T-cell (primary cell): ENCODE measurements around the gene RXRA. TPM values are rescaled to one million over a fixed set of nuclear protein-coding genes. Genes with fewer than 3 reads are reported as not detected.
"Not testable (repeated sequence)": the region's sequence is repeated elsewhere in the genome, so short reads cannot be mapped to it uniquely, and the experiment has no call there.

Experiments used
- ATAC-seq, 4 experiments: fragments of 200-7000 bp in 3 of 4; fragments of 150-1000 bp in 1 of 4; cut with Tn5 transposase; replicated peaks in 1 of 4; 1 replicate in 3 of 4; 2 replicates in 1 of 4; pipeline ENCODE4 v1.10.0; 2021; ENCODE audit warnings: moderate library complexity in 3 of 4, mild to moderate bottlenecking in 2 of 4, moderate number of reproducible peaks in 1 of 4
- CTCF ChIA-PET, 2 donors: fragments of 300-600 bp; sonication (Branson Sonifier 250); formaldehyde crosslinking; loops; one replicate each; lab custom pipeline; 2022; ENCODE audit warnings: antibody characterized with exemption in 2 of 2; lab: Charles Lee
- POLR2A ChIA-PET, 2 donors: fragments of 300-600 bp; sonication (Branson Sonifier 250); formaldehyde crosslinking; loops; one replicate each; lab custom pipeline; 2022; ENCODE audit warnings: antibody characterized with exemption in 2 of 2; lab: Charles Lee
- DNase-seq, 35 experiments: peaks; one replicate each; pipeline versions ENCODE4 v3.0.0 to v3.0.0-alpha.2; 2013 to 2023
- H3K27ac ChIP-seq: one replicate; pipeline ENCODE4 v1.5.1; 2013; ENCODE audit warnings: low read length
- H3K27me3 ChIP-seq, 2 experiments: replicated peaks in 1 of 2; 1 replicate in 1 of 2; 2 replicates in 1 of 2; pipeline versions ENCODE4 v1.6.1 to v1.7.0; 2013; ENCODE audit warnings: low read length in 1 of 2, mixed read lengths in 1 of 2; ENCODE audit not compliant: control insufficient read depth in 2 of 2, insufficient read depth in 2 of 2; ENCODE audit errors: extremely low read depth in 1 of 2
- H3K36me3 ChIP-seq, 2 donors: 1 replicate in 1 of 2; 2 replicates in 1 of 2; pipeline versions ENCODE4 v1.6.1 to v1.7.0; 2013; ENCODE audit warnings: low read length in 1 of 2; ENCODE audit not compliant: control insufficient read depth in 2 of 2, insufficient read depth in 1 of 2; ENCODE audit errors: extremely low read depth in 1 of 2
- H3K4me1 ChIP-seq, 2 experiments: 1 replicate in 1 of 2; 2 replicates in 1 of 2; pipeline versions ENCODE4 v1.6.1 to v1.7.0; 2013; ENCODE audit warnings: low read length in 2 of 2, mixed read lengths in 1 of 2; ENCODE audit not compliant: insufficient read depth in 2 of 2, control insufficient read depth in 1 of 2; ENCODE audit errors: extremely low read depth in 1 of 2
- H3K4me3 ChIP-seq, 2 donors: 1 replicate in 1 of 2; 2 replicates in 1 of 2; pipeline versions ENCODE4 v1.5.1 to v1.7.0; 2013; ENCODE audit warnings: mild to moderate bottlenecking in 2 of 2, low read length in 1 of 2, moderate library complexity in 1 of 2; ENCODE audit not compliant: control insufficient read depth in 1 of 2; ENCODE audit errors: extremely low read depth in 1 of 2
- H3K9me3 ChIP-seq: 2 replicates; pipeline ENCODE4 v1.7.0; 2013
- H3K27ac Mint-ChIP-seq, 2 donors: one replicate each; pipeline ENCODE4 v1.8.0; 2020 to 2021; ENCODE audit warnings: mild to moderate bottlenecking in 2 of 2, mixed read lengths in 2 of 2
- H3K27me3 Mint-ChIP-seq, 2 donors: one replicate each; pipeline ENCODE4 v1.8.0; 2021 to 2022; ENCODE audit warnings: mixed read lengths in 2 of 2
- H3K36me3 Mint-ChIP-seq: one replicate; pipeline ENCODE4 v1.8.0; 2021; ENCODE audit warnings: mixed read lengths
- H3K4me1 Mint-ChIP-seq, 3 donors: one replicate each; pipeline ENCODE4 v1.8.0; 2020 to 2022; ENCODE audit warnings: mixed read lengths in 3 of 3, mild to moderate bottlenecking in 1 of 3
- H3K4me3 Mint-ChIP-seq, 3 donors: one replicate each; pipeline ENCODE4 v1.8.0; 2020 to 2022; ENCODE audit warnings: mild to moderate bottlenecking in 3 of 3, mixed read lengths in 3 of 3, moderate library complexity in 3 of 3
- H3K9me3 Mint-ChIP-seq, 3 donors: one replicate each; pipeline ENCODE4 v1.8.0; 2020 to 2022; ENCODE audit warnings: mixed read lengths in 3 of 3
- WGBS: methylation state at CpG from one replicate; pipeline ENCODE4 v1.1.5; 2013; ENCODE audit warnings: missing lambda C conversion rate; ENCODE audit not compliant: insufficient coverage; 5-methylcytosine and 5-hydroxymethylcytosine counted together
- total RNA-seq, 35 experiments: library from RNA in 6 of 35; stranded (reverse) in 6 of 35; fragments of 120-200 nt in 1 of 35; gene quantifications; one replicate each; pipeline versions ENCODE4 v1.2.1 to v1.2.4 and lab custom pipeline; 2013 to 2026

RXRA gene
- total RNA-seq, 5 donors from 2014 or later (not counting 1 experiment from before 2014, with no cell fraction given): 5.6 to 17.7 (median 14.5) TPM

GRCh38 chr9:134302130-134302817 is 24.0 kb upstream of the RXRA start:
- ChIA-PET CTCF (interaction anchor here in 1 of 2 donors (0.9 to 1.1 kb wide), 2 partner anchors 147 to 154 kb away, joined by 3 read pairs; no protein-coding TSS in a partner anchor), POLR2A (no interaction called here)
- WGBS: 86% methylated on average over 5 of the region's 7 CpGs
- DNase-seq: no peak
- peak overlapping the region; percentile 23 to 71 for H3K27ac Mint-ChIP-seq
- no peak overlapping the region for H3K4me3 ChIP-seq
- H3K9me3 ChIP-seq: no peaks in the 10 kb centered on the region
- H3K27ac ChIP-seq: no peak overlapping the region
- H3K27me3 Mint-ChIP-seq: peaks cover 0 to 2% of the 10 kb centered on the region in 2 donors
- H3K9me3 Mint-ChIP-seq: no peaks in the 10 kb centered on the region
- H3K36me3 Mint-ChIP-seq: no peaks in the 10 kb centered on the region
- no peak for ATAC-seq
- peaks cover 0 to 1% of the 10 kb centered on the region in 2 experiments for H3K27me3 ChIP-seq
- H3K4me1 ChIP-seq: peaks cover 0 to 9% of the 10 kb centered on the region in 2 experiments
- H3K4me1 Mint-ChIP-seq: peaks cover 5 to 20% (median 14%) of the 10 kb centered on the region in 3 donors
- H3K4me3 Mint-ChIP-seq: no peak overlapping the region
- no peaks in the 10 kb centered on the region for H3K36me3 ChIP-seq

GRCh38 chr9:134303601-134304000 is 22.7 kb upstream of the RXRA start:
- Mint-ChIP-seq H3K4me1 (peaks cover 5 to 20% (median 14%) of the 10 kb centered on the region in 3 donors), H3K4me3 (no peak overlapping the region), H3K27me3 (peaks cover 0 to 2% of the 10 kb centered on the region in 2 donors), H3K27ac (no peak overlapping the region), H3K36me3 (no peaks in the 10 kb centered on the region), H3K9me3 (no peaks in the 10 kb centered on the region)
- WGBS: 93% methylated on average over 7 of the region's 7 CpGs
- Histone ChIP-seq H3K4me1 (peaks cover 0 to 9% of the 10 kb centered on the region in 2 experiments), H3K4me3 (no peak overlapping the region), H3K27ac (no peak overlapping the region), H3K27me3 (peaks cover 0 to 14% of the 10 kb centered on the region in 2 experiments), H3K36me3 (no peaks in the 10 kb centered on the region), H3K9me3 (no peaks in the 10 kb centered on the region)
- ATAC-seq (no peak), DNase-seq (no peak)
- ChIA-PET POLR2A (interaction anchor here in 1 of 2 donors (0.6 kb wide), 1 partner anchor 140 kb away, joined by 4 read pairs; no protein-coding TSS in a partner anchor), CTCF (no interaction called here)

- no peaks in the 10 kb centered on the region for H3K9me3 Mint-ChIP-seq
- WGBS: 78% methylated on average over 14 of the region's 16 CpGs
- H3K27me3 ChIP-seq: peaks cover 0 to 14% of the 10 kb centered on the region in 2 experiments
- peaks cover 0 to 9% of the 10 kb centered on the region in 2 experiments for H3K4me1 ChIP-seq
- no peak for ATAC-seq
- H3K9me3 ChIP-seq: no peaks in the 10 kb centered on the region
- peaks cover 5 to 20% (median 14%) of the 10 kb centered on the region in 3 donors for H3K4me1 Mint-ChIP-seq
- H3K36me3 Mint-ChIP-seq: no peaks in the 10 kb centered on the region
- no peak overlapping the region for H3K27ac ChIP-seq
- no peaks in the 10 kb centered on the region for H3K36me3 ChIP-seq
- ChIA-PET POLR2A (no interaction called here), CTCF (no interaction called here)
- peaks cover 0 to 2% of the 10 kb centered on the region in 2 donors for H3K27me3 Mint-ChIP-seq
- DNase-seq: no peak
- H3K4me3 ChIP-seq: no peak overlapping the region
- no peak overlapping the region for H3K4me3 Mint-ChIP-seq
- H3K27ac Mint-ChIP-seq: no peak overlapping the region
Observed at GRCh38 chr9:134304261-134304660, 22.0 kb upstream of the RXRA start.

DNA sequence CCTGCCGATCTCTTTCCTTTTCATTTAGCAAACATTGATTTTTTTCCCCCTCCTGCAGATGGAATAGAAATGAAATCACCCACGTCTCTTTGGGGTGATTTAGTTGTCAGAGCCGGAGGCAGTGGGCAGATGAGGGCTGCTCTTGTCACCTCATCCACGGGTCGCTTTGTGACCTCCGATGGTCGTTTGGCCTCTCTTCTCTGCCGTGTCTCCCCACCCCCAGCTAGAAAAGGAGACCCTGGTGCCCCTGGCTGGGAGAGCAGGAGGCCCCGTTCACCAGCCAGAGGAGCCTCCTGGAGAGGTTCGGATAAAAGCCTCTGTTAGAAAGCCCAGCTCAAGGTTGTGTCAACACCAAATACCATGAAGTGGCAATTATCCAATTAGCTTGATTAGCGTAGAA is 21.6 kb upstream of the RXRA start:
- no peaks in the 10 kb centered on the region for H3K36me3 Mint-ChIP-seq
- CTCF ChIA-PET: no interaction called here
- ATAC-seq: no peak

GRCh38 chr9:134305533-134305932 is 20.7 kb upstream of the RXRA start:
- Mint-ChIP-seq H3K4me1 (peaks cover 5 to 17% (median 11%) of the 10 kb centered on the region in 3 donors), H3K27me3 (no peaks in the 10 kb centered on the region), H3K36me3 (no peaks in the 10 kb centered on the region), H3K9me3 (no peaks in the 10 kb centered on the region), H3K27ac (no peak overlapping the region), H3K4me3 (no peak overlapping the region)
- POLR2A ChIA-PET: no interaction called here
- Histone ChIP-seq H3K27me3 (peaks cover 0 to 14% of the 10 kb centered on the region in 2 experiments), H3K36me3 (no peaks in the 10 kb centered on the region), H3K4me1 (peaks cover 0 to 9% of the 10 kb centered on the region in 2 experiments), H3K4me3 (no peak overlapping the region), H3K27ac (no peak overlapping the region), H3K9me3 (no peaks in the 10 kb centered on the region)
- ATAC-seq (no peak), DNase-seq (no peak)
- CTCF ChIA-PET: no interaction called here
- 100% methylated on average over 1 of the region's 1 CpG for WGBS

More for the DNA sequence above, 21.6 kb upstream of the RXRA start:
- H3K27ac Mint-ChIP-seq: no peak overlapping the region
- no peak overlapping the region for H3K4me3 Mint-ChIP-seq
- Histone ChIP-seq H3K4me1 (peaks cover 0 to 9% of the 10 kb centered on the region in 2 experiments), H3K9me3 (no peaks in the 10 kb centered on the region), H3K27ac (no peak overlapping the region), H3K27me3 (peaks cover 0 to 14% of the 10 kb centered on the region in 2 experiments), H3K36me3 (no peaks in the 10 kb centered on the region), H3K4me3 (no peak overlapping the region)
- 90% methylated on average over 4 of the region's 11 CpGs for WGBS
- H3K27me3 Mint-ChIP-seq: peaks cover 0 to 2% of the 10 kb centered on the region in 2 donors
- POLR2A ChIA-PET: no interaction called here
- DNase-seq: no peak
- no peaks in the 10 kb centered on the region for H3K9me3 Mint-ChIP-seq
- peaks cover 5 to 20% (median 14%) of the 10 kb centered on the region in 3 donors for H3K4me1 Mint-ChIP-seq

DNA sequence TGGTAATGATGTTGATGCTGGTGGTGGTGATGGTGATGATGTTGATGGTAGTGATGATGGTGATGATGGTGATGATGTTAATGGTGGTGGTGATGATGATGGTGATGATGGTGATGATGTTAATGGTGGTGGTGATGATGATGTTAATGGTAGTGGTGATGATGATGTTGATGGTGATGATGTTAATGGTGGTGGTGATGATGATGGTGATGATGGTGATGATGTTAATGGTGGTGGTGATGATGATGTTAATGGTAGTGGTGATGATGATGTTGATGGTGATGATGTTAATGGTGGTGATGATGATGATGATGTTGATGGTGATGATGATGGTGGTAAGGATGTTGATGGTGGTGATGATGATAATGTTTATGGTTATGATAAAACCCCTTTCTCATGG is 20.2 kb upstream of the RXRA start:
- H3K4me1 Mint-ChIP-seq: peaks cover 5 to 14% (median 11%) of the 10 kb centered on the region in 3 donors
- H3K4me3 Mint-ChIP-seq, H3K9me3 ChIP-seq, DNase-seq, H3K27me3 Mint-ChIP-seq, H3K4me3 ChIP-seq, H3K27ac ChIP-seq, H3K27ac Mint-ChIP-seq, H3K36me3 ChIP-seq, H3K36me3 Mint-ChIP-seq, ATAC-seq, H3K4me1 ChIP-seq, H3K9me3 Mint-ChIP-seq, POLR2A ChIA-PET: not testable (repeated sequence)
- H3K27me3 ChIP-seq: peaks cover 0 to 14% of the 10 kb centered on the region in 2 experiments
- CTCF ChIA-PET: interaction anchor here in 1 of 2 donors (0.9 kb wide), 1 partner anchor 144 kb away, joined by 4 read pairs; no protein-coding TSS in a partner anchor
